HepG2 (cell line): Measurements from ENCODE around the gene LGALS8. TPM values are rescaled to one million over a fixed set of nuclear protein-coding genes. Genes with fewer than 3 reads are reported as not detected.

ENCODE experiments used
- DPF2 ChIP-seq: sonication (generic); formaldehyde crosslinking; IDR thresholded peaks from 2 replicates; pipeline ENCODE4 v1.4.0; 2020; ENCODE audit warnings: mild to moderate bottlenecking, low read depth, missing genetic modification reagents, borderline replicate concordance
- EP300 ChIP-seq, 3 experiments: sonication (generic) in 1 of 3; formaldehyde crosslinking in 1 of 3; IDR thresholded peaks; 2 replicates each; pipeline versions ENCODE4 v1.5.1 to v1.6.1; 2011 to 2020; ENCODE audit warnings: low read depth in 2 of 3, low read length in 2 of 3, borderline replicate concordance in 1 of 3, improper control_type of control experiment in 1 of 3, mild to moderate bottlenecking in 1 of 3, missing genetic modification reagents in 1 of 3, moderate library complexity in 1 of 3
- ETV6 ChIP-seq: sonication (generic); formaldehyde crosslinking; conservative IDR thresholded peaks from 2 replicates; pipeline ENCODE4 v1.4.0; 2020; ENCODE audit warnings: missing genetic modification reagents
- GATAD1 ChIP-seq: IDR thresholded peaks from 2 replicates; pipeline ENCODE4 v1.6.1; 2016; ENCODE audit warnings: missing genetic modification reagents, missing compliant biosample characterization
- HINFP ChIP-seq: sonication (generic); formaldehyde crosslinking; IDR thresholded peaks from 2 replicates; pipeline ENCODE4 v1.4.0; 2020; ENCODE audit warnings: low read depth, mild to moderate bottlenecking, missing genetic modification reagents
- MLX ChIP-seq: IDR thresholded peaks from 2 replicates; pipeline ENCODE4 v1.6.1; 2016
- MXD4 ChIP-seq: IDR thresholded peaks from 2 replicates; pipeline ENCODE4 v1.6.1; 2016; ENCODE audit warnings: mild to moderate bottlenecking, missing biosample characterization, missing genetic modification reagents
- NFE2L2 ChIP-seq: fragments of 150-350 bp; IDR thresholded peaks from 2 replicates; pipeline ENCODE4 v1.6.1; 2014; ENCODE audit warnings: low read length
- PCBP2 ChIP-seq: fragments of 200-400 bp; formaldehyde crosslinking; optimal IDR thresholded peaks from 2 replicates; pipeline ENCODE3; 2018; ENCODE audit warnings: low read length, low read depth; ENCODE audit not compliant: poor library complexity, severe bottlenecking
- SAP130 ChIP-seq: IDR thresholded peaks from 2 replicates; pipeline ENCODE4 v1.6.1; 2016; ENCODE audit warnings: low read depth
- ZNF180 ChIP-seq: sonication (generic); formaldehyde crosslinking; IDR thresholded peaks from 2 replicates; pipeline ENCODE4 v1.4.0; 2020; ENCODE audit warnings: low read depth, missing genetic modification reagents, borderline replicate concordance
- ZNF326 ChIP-seq: sonication (generic); formaldehyde crosslinking; IDR thresholded peaks from 2 replicates; pipeline ENCODE4 v1.4.0; 2020; ENCODE audit warnings: missing genetic modification reagents, borderline replicate concordance
- ZSCAN9 ChIP-seq: IDR thresholded peaks from 2 replicates; pipeline ENCODE4 v1.6.1; 2016; ENCODE audit warnings: borderline replicate concordance
- polyA plus RNA-seq, 8 experiments: library from polyadenylated mRNA; depleted of rRNA in 3 of 8; stranded (reverse) in 7 of 8; unstranded in 1 of 8; fragments of >200 nt; fragmentation: Illumina TruSeq in 4 of 8; extraction: Trizol in 4 of 8; gene quantifications; 2 replicates each; pipeline versions ENCODE4 v1.2.1 to v1.2.3, GENCODE V29; 2011 to 2016; ENCODE audit warnings: low read depth in 4 of 8, missing spikeins in 1 of 8, mixed read lengths in 1 of 8; ENCODE audit not compliant: insufficient read depth in 1 of 8
- total RNA-seq, 5 experiments: library from RNA; depleted of rRNA; stranded (reverse); fragments of >200 nt; fragmentation: Illumina TruSeq; extraction: Trizol; gene quantifications; 2 replicates each; pipeline ENCODE4 v1.2.3, GENCODE V29; 2016; ENCODE audit warnings: low read depth in 1 of 5
- TF ChIP-seq, protein P1 (sequence below), 2 experiments: IDR thresholded peaks; 2 replicates each; pipeline ENCODE4 v1.6.1; 2011 to 2012; ENCODE audit warnings: low read length in 2 of 2, borderline replicate concordance in 1 of 2, low read depth in 1 of 2, mild to moderate bottlenecking in 1 of 2, moderate library complexity in 1 of 2
- TF ChIP-seq, protein P2 (sequence below): sonication (generic); formaldehyde crosslinking; IDR thresholded peaks from 2 replicates; pipeline ENCODE4 v1.4.0; 2020; ENCODE audit warnings: mild to moderate bottlenecking, missing genetic modification reagents
- TF ChIP-seq, protein P3 (sequence below): sonication (generic); formaldehyde crosslinking; IDR thresholded peaks from 2 replicates; pipeline ENCODE4 v1.4.0; 2020; ENCODE audit warnings: low read depth, missing genetic modification reagents

LGALS8 gene
- total and polyA plus RNA-seq, 2 of the 13 experiments (the other 11 are each of a cell fraction or from before 2014, with no cell fraction given) = 29.3 to 185 TPM

- TF ChIP-seq, protein P1, sequence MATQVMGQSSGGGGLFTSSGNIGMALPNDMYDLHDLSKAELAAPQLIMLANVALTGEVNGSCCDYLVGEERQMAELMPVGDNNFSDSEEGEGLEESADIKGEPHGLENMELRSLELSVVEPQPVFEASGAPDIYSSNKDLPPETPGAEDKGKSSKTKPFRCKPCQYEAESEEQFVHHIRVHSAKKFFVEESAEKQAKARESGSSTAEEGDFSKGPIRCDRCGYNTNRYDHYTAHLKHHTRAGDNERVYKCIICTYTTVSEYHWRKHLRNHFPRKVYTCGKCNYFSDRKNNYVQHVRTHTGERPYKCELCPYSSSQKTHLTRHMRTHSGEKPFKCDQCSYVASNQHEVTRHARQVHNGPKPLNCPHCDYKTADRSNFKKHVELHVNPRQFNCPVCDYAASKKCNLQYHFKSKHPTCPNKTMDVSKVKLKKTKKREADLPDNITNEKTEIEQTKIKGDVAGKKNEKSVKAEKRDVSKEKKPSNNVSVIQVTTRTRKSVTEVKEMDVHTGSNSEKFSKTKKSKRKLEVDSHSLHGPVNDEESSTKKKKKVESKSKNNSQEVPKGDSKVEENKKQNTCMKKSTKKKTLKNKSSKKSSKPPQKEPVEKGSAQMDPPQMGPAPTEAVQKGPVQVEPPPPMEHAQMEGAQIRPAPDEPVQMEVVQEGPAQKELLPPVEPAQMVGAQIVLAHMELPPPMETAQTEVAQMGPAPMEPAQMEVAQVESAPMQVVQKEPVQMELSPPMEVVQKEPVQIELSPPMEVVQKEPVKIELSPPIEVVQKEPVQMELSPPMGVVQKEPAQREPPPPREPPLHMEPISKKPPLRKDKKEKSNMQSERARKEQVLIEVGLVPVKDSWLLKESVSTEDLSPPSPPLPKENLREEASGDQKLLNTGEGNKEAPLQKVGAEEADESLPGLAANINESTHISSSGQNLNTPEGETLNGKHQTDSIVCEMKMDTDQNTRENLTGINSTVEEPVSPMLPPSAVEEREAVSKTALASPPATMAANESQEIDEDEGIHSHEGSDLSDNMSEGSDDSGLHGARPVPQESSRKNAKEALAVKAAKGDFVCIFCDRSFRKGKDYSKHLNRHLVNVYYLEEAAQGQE (IDR thresholded peaks at IDR 0.05; ENCODE audit: borderline replicate concordance in 1 of 2, low read depth in 1 of 2, low read length in 2 of 2) = peak in 1 of 2 experiments; percentile 34; a peak in 1 of 4 replicates
- TF ChIP-seq EP300 (IDR thresholded peaks at IDR 0.05; ENCODE audit: low read depth in 2 of 2, low read length in 2 of 2) (peak in 1 of 2 experiments; percentile 72; a peak in 1 of 4 replicates), EP300 (CRISPR knock-in tag; IDR thresholded peaks at IDR 0.05; ENCODE audit: borderline replicate concordance) (peak; percentile 79; the same call in 1 of the 2 replicates), SAP130 (CRISPR knock-in tag) (peak; percentile 67), ZSCAN9 (CRISPR knock-in tag) (0 out of 2 replicates have a peak, but pooled peaks have one; percentile 37), PCBP2 (no peak), HINFP (CRISPR knock-in tag) (no peak), GATAD1 (peak; percentile 56; the same call in 1 of the 2 replicates), MXD4 (CRISPR knock-in tag) (peak; percentile 36; the same call in 1 of the 2 replicates), ETV6 (CRISPR knock-in tag) (0 out of 2 replicates have a peak, but pooled peaks have one; percentile 52), MLX (CRISPR knock-in tag) (peak; percentile 37; the same call in 1 of the 2 replicates), ZNF326 (CRISPR knock-in tag) (no peak), NFE2L2 (no peak), ZNF180 (no peak), DPF2 (CRISPR knock-in tag) (peak; percentile 14; the same call in 1 of the 2 replicates)
- TF ChIP-seq, protein P2, sequence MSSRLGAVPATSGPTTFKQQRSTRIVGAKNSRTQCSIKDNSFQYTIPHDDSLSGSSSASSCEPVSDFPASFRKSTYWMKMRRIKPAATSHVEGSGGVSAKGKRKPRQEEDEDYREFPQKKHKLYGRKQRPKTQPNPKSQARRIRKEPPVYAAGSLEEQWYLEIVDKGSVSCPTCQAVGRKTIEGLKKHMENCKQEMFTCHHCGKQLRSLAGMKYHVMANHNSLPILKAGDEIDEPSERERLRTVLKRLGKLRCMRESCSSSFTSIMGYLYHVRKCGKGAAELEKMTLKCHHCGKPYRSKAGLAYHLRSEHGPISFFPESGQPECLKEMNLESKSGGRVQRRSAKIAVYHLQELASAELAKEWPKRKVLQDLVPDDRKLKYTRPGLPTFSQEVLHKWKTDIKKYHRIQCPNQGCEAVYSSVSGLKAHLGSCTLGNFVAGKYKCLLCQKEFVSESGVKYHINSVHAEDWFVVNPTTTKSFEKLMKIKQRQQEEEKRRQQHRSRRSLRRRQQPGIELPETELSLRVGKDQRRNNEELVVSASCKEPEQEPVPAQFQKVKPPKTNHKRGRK (CRISPR knock-in tag) = peak; percentile 89; the same call in 1 of the 2 replicates
- TF ChIP-seq, protein P3, sequence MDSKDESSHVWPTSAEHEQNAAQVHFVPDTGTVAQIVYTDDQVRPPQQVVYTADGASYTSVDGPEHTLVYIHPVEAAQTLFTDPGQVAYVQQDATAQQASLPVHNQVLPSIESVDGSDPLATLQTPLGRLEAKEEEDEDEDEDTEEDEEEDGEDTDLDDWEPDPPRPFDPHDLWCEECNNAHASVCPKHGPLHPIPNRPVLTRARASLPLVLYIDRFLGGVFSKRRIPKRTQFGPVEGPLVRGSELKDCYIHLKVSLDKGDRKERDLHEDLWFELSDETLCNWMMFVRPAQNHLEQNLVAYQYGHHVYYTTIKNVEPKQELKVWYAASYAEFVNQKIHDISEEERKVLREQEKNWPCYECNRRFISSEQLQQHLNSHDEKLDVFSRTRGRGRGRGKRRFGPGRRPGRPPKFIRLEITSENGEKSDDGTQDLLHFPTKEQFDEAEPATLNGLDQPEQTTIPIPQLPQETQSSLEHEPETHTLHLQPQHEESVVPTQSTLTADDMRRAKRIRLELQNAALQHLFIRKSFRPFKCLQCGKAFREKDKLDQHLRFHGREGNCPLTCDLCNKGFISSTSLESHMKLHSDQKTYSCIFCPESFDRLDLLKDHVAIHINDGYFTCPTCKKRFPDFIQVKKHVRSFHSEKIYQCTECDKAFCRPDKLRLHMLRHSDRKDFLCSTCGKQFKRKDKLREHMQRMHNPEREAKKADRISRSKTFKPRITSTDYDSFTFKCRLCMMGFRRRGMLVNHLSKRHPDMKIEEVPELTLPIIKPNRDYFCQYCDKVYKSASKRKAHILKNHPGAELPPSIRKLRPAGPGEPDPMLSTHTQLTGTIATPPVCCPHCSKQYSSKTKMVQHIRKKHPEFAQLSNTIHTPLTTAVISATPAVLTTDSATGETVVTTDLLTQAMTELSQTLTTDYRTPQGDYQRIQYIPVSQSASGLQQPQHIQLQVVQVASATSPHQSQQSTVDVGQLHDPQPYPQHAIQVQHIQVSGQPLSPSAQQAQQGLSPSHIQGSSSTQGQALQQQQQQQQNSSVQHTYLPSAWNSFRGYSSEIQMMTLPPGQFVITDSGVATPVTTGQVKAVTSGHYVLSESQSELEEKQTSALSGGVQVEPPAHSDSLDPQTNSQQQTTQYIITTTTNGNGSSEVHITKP = peak; percentile 72; the same call in 1 of the 2 replicates
Observed at GRCh38 chr1:236502972-236503639, 20.7 kb upstream of the LGALS8 start (continued).
